Thyroid gland (tissue), 4 donors: ENCODE data around the gene CCDC179. TPM values are rescaled to one million over a fixed set of nuclear protein-coding genes. Genes with fewer than 3 reads are reported as not detected.

Experiments
- DNase-seq, 2 donors: peaks; one replicate each; pipeline ENCODE4 v3.0.0-alpha.2; 2019
- H3K27ac ChIP-seq, 3 donors: fragments of 200-600 bp; sonication (generic); 1 replicate in 2 of 3; 2 replicates in 1 of 3; pipeline ENCODE4 v1.5.1; 2016 to 2019; ENCODE audit warnings: mild to moderate bottlenecking in 1 of 3, moderate library complexity in 1 of 3
- H3K27me3 ChIP-seq: fragments of 200-600 bp; sonication (generic); one replicate; pipeline ENCODE4 v1.5.1; 2019
- H3K36me3 ChIP-seq, 2 donors: fragments of 200-600 bp; sonication (generic); one replicate each; pipeline ENCODE4 v1.5.1; 2016 to 2019
- H3K4me1 ChIP-seq, 2 donors: fragments of 200-600 bp; sonication (generic); one replicate each; pipeline ENCODE4 v1.5.1; 2017 to 2019
- H3K4me3 ChIP-seq, 3 donors: fragments of 200-600 bp; sonication (generic); replicated peaks in 1 of 3; 1 replicate in 2 of 3; 2 replicates in 1 of 3; pipeline ENCODE4 v1.5.1; 2016; ENCODE audit warnings: mild to moderate bottlenecking in 1 of 3
- H3K9me3 ChIP-seq: fragments of 200-600 bp; sonication (generic); one replicate; pipeline ENCODE4 v1.5.1; 2017
- CTCF ChIP-seq, 6 experiments: fragments of 200-600 bp in 3 of 6; fragments of 450-650 bp in 3 of 6; sonication (generic) in 3 of 6; IDR thresholded peaks; one replicate each; pipeline ENCODE4 v1.5.1; 2016 to 2019; ENCODE audit warnings: antibody characterized with exemption in 6 of 6, mild to moderate bottlenecking in 2 of 6, inconsistent platforms in 1 of 6, moderate library complexity in 1 of 6
- POLR2A ChIP-seq, 2 donors: fragments of 450-650 bp; IDR thresholded peaks; one replicate each; pipeline ENCODE4 v1.6.1; 2017; ENCODE audit warnings: antibody characterized with exemption in 2 of 2, mild to moderate bottlenecking in 2 of 2, moderate library complexity in 1 of 2
- WGBS, 2 donors: methylation state at CpG; one replicate each; pipeline ENCODE4 v1.1.5; 2017; 5-methylcytosine and 5-hydroxymethylcytosine counted together
- intact Hi-C: fragments of 100-400 bp; cut with DNase I; formaldehyde crosslinking; loops from one replicate; pipeline ENCODE4 v1.15.1; 2023
- total RNA-seq, 4 donors: library from RNA; depleted of rRNA; stranded (reverse); fragments of >200 nt; gene quantifications; one replicate each; pipeline ENCODE4 v1.2.3, GENCODE V29; 2016

The CCDC179 gene
- total RNA-seq, 4 donors from 2014 or later = not detected

- peaks cover 4 to 17% of the 10 kb centered on the region in 2 donors for H3K36me3 ChIP-seq
- no peak overlapping the region for H3K27ac ChIP-seq
- intact Hi-C loops = loop anchor here (10.0 kb wide), 1 partner anchor 197 kb away; the partner anchor contains the start of gene FANCF
- H3K4me1 ChIP-seq = no peaks in the 10 kb centered on the region
- WGBS, 2 donors = 96% methylated on average over 2 of the region's 2 CpGs
- H3K27me3 ChIP-seq = no peaks in the 10 kb centered on the region
- TF ChIP-seq CTCF (IDR thresholded peaks at IDR 0.05) (no peak), POLR2A (IDR thresholded peaks at IDR 0.05) (no peak)
- H3K4me3 ChIP-seq = no peak overlapping the region
- H3K9me3 ChIP-seq = no peaks in the 10 kb centered on the region
- no peak for DNase-seq
Measured at GRCh38 chr11:22822203-22822602, 38.1 kb downstream of the CCDC179 start.

- Histone ChIP-seq H3K36me3 (no peaks in the 10 kb centered on the region), H3K4me3 (no peak overlapping the region), H3K27me3 (no peaks in the 10 kb centered on the region), H3K27ac (no peak overlapping the region), H3K9me3 (no peaks in the 10 kb centered on the region), H3K4me1 (peaks cover 7 to 8% of the 10 kb centered on the region in 2 donors)
- intact Hi-C loops = no loop called here
- 90 to 98% methylated on average over 3 of the region's 3 CpGs for WGBS, 2 donors
- DNase-seq = no peak
- no peak for TF ChIP-seq POLR2A (IDR thresholded peaks at IDR 0.05)
- no peak for TF ChIP-seq CTCF (IDR thresholded peaks at IDR 0.05)
Measured at GRCh38 chr11:22809893-22810292, 50.4 kb downstream of the CCDC179 start.

- 66 to 73% methylated on average over 3 of the region's 3 CpGs for WGBS, 2 donors
- TF ChIP-seq POLR2A (IDR thresholded peaks at IDR 0.05) (no peak), CTCF (IDR thresholded peaks at IDR 0.05) (no peak)
- Histone ChIP-seq H3K4me1 (peaks cover 7 to 8% of the 10 kb centered on the region in 2 donors), H3K27ac (peak overlapping the region in 1 of 3 donors; percentile 6), H3K9me3 (no peaks in the 10 kb centered on the region), H3K27me3 (no peaks in the 10 kb centered on the region), H3K4me3 (no peak overlapping the region), H3K36me3 (no peaks in the 10 kb centered on the region)
- DNase-seq = peak; percentile 26 to 37
- intact Hi-C loops = no loop called here
Measured at GRCh38 chr11:22808571-22809197, 51.6 kb downstream of the CCDC179 start.

- WGBS, 2 donors = 73 to 82% methylated on average over 2 of the region's 2 CpGs
- Histone ChIP-seq H3K4me1 (peaks cover 7 to 8% of the 10 kb centered on the region in 2 donors), H3K27ac (peak overlapping the region in 1 of 3 donors; percentile 6), H3K9me3 (no peaks in the 10 kb centered on the region), H3K4me3 (no peak overlapping the region), H3K27me3 (no peaks in the 10 kb centered on the region), H3K36me3 (no peaks in the 10 kb centered on the region)
- intact Hi-C loops = no loop called here
- DNase-seq = no peak
- TF ChIP-seq POLR2A (IDR thresholded peaks at IDR 0.05) (no peak), CTCF (IDR thresholded peaks at IDR 0.05) (no peak)
Measured at GRCh38 chr11:22807855-22808570, 52.3 kb downstream of the CCDC179 start.

- Histone ChIP-seq H3K36me3 (no peaks in the 10 kb centered on the region), H3K27me3 (no peaks in the 10 kb centered on the region), H3K27ac (no peak overlapping the region), H3K4me1 (peaks cover 7 to 8% of the 10 kb centered on the region in 2 donors), H3K9me3 (no peaks in the 10 kb centered on the region), H3K4me3 (no peak overlapping the region)
- intact Hi-C loops = no loop called here
- no peak for TF ChIP-seq POLR2A (IDR thresholded peaks at IDR 0.05)
- no peak for TF ChIP-seq CTCF (IDR thresholded peaks at IDR 0.05)
- DNase-seq = no peak
- WGBS, 2 donors = 77 to 79% methylated on average over 2 of the region's 2 CpGs
Measured at GRCh38 chr11:22807391-22807790, 52.9 kb downstream of the CCDC179 start.
